ENCODE data around the gene DAPK2.

DAPK2 gene

DNA sequence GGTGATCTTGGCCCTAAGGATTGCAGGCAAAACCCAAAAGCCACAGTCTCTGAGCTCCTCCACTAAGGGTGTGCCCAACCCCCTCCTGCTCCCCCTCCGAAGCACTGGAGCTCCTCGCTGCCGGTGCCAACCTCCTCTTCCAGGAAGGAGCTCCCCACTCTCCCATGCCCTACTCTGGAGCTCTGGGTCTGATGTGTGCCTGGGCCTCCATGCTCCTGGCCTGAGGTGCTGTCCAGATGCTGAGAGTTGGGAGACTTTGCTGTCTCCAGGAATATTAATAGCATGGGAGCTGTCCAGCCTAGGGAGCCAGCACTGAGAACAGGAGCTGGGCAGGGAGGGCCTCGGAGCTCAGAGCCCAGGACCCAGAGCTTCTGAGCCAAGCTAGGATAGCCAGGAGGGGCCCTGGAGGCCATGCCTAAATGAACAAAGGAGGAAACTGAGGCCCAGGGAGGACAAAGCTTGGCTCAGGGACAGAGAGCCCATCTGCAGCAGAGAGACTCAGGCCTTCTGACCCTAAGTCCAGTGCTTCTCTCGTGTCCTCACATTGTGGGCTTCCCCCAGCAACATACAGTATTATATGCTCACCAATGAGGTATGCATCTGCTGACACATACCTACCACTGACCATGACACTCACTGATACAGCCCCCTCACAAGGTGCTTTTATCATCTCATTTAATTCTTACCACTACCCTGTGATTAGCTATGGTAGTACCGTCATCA lies 175.6 kb downstream of the DAPK2 start (continued):
- TF ChIP-seq BACH2 (CRISPR knock-in tag; IDR thresholded peaks at IDR 0.05; ENCODE audit: borderline replicate concordance) (no peak), PATZ1 (CRISPR knock-in tag; IDR thresholded peaks at IDR 0.05; ENCODE audit: borderline replicate concordance) (no peak), POU6F1 (CRISPR knock-in tag; IDR thresholded peaks at IDR 0.05; ENCODE audit: borderline replicate concordance, low read depth) (no peak), CSDC2 (CRISPR knock-in tag; IDR thresholded peaks at IDR 0.05) (peak; percentile 98), ZFP30 (CRISPR knock-in tag; IDR thresholded peaks at IDR 0.05) (no peak), ZC3H10 (CRISPR knock-in tag; IDR thresholded peaks at IDR 0.05) (peak; percentile 68)

DNA sequence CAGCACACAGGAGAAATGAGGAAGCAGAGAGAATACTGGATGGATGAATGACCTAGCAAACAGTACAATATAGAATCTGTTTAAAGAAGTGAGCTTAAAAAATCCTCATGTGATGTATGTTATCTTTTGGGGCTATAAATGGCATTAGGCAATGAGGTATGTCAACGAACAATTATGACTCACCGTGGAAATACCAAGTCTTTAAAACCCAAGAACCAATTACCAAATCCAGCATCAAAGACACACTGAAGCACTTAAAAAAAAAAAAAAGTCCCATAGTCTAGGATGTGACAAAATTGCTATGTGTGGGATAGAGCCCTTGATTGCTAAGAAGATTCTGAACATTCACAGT lies 176.3 kb downstream of the DAPK2 start:
- no peak for ATAC-seq
- TF ChIP-seq CSDC2 (CRISPR knock-in tag; IDR thresholded peaks at IDR 0.05) (no peak), PATZ1 (CRISPR knock-in tag; IDR thresholded peaks at IDR 0.05; ENCODE audit: borderline replicate concordance) (no peak), ZFP3 (CRISPR knock-in tag; IDR thresholded peaks at IDR 0.05) (no peak), TSHZ2 (CRISPR knock-in tag; IDR thresholded peaks at IDR 0.05) (no peak), ZNF8 (CRISPR knock-in tag; IDR thresholded peaks at IDR 0.05) (no peak), BACH2 (CRISPR knock-in tag; IDR thresholded peaks at IDR 0.05; ENCODE audit: borderline replicate concordance) (no peak), ZNF70 (CRISPR knock-in tag; IDR thresholded peaks at IDR 0.05) (no peak), POU6F1 (CRISPR knock-in tag; IDR thresholded peaks at IDR 0.05; ENCODE audit: borderline replicate concordance, low read depth) (no peak), TCF4 (CRISPR knock-in tag; IDR thresholded peaks at IDR 0.05; ENCODE audit: borderline replicate concordance) (no peak), PPARA (CRISPR knock-in tag; IDR thresholded peaks at IDR 0.05; ENCODE audit: borderline replicate concordance) (no peak), OSR1 (CRISPR knock-in tag; IDR thresholded peaks at IDR 0.05) (no peak), ZFP30 (CRISPR knock-in tag; IDR thresholded peaks at IDR 0.05) (no peak), TOX (CRISPR knock-in tag; IDR thresholded peaks at IDR 0.05; ENCODE audit: borderline replicate concordance) (no peak)
- TF ChIP-seq, protein P1, sequence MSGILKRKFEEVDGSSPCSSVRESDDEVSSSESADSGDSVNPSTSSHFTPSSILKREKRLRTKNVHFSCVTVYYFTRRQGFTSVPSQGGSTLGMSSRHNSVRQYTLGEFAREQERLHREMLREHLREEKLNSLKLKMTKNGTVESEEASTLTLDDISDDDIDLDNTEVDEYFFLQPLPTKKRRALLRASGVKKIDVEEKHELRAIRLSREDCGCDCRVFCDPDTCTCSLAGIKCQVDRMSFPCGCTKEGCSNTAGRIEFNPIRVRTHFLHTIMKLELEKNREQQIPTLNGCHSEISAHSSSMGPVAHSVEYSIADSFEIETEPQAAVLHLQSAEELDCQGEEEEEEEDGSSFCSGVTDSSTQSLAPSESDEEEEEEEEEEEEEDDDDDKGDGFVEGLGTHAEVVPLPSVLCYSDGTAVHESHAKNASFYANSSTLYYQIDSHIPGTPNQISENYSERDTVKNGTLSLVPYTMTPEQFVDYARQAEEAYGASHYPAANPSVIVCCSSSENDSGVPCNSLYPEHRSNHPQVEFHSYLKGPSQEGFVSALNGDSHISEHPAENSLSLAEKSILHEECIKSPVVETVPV (CRISPR knock-in tag; IDR thresholded peaks at IDR 0.05), result no peak

GRCh38 chr15:63869371-63870042 lies 176.8 kb downstream of the DAPK2 start:
- no peak for ATAC-seq
- TF ChIP-seq ZNF70 (CRISPR knock-in tag; IDR thresholded peaks at IDR 0.05) (no peak), RARB (CRISPR knock-in tag; IDR thresholded peaks at IDR 0.05) (no peak), TCF4 (CRISPR knock-in tag; IDR thresholded peaks at IDR 0.05; ENCODE audit: borderline replicate concordance) (no peak), TOX (CRISPR knock-in tag; IDR thresholded peaks at IDR 0.05; ENCODE audit: borderline replicate concordance) (no peak), PPARA (CRISPR knock-in tag; IDR thresholded peaks at IDR 0.05; ENCODE audit: borderline replicate concordance) (no peak), ARNTL (CRISPR knock-in tag; IDR thresholded peaks at IDR 0.05; ENCODE audit: borderline replicate concordance, low read depth) (no peak), POU6F1 (CRISPR knock-in tag; IDR thresholded peaks at IDR 0.05; ENCODE audit: borderline replicate concordance, low read depth) (no peak), ESRRG (CRISPR knock-in tag; IDR thresholded peaks at IDR 0.05) (no peak)
- TF ChIP-seq, protein P1 (CRISPR knock-in tag; IDR thresholded peaks at IDR 0.05), result no peak
